ENCODE measurements around the gene SAP30BP.

The SAP30BP gene

GRCh38 chr17:75748706-75749105 lies 81.6 kb downstream of the SAP30BP start:
- TF ChIP-seq EZH2phosphoT487 (IDR thresholded peaks at IDR 0.05; ENCODE audit: low read depth): no peak
- TF ChIP-seq, protein P1, sequence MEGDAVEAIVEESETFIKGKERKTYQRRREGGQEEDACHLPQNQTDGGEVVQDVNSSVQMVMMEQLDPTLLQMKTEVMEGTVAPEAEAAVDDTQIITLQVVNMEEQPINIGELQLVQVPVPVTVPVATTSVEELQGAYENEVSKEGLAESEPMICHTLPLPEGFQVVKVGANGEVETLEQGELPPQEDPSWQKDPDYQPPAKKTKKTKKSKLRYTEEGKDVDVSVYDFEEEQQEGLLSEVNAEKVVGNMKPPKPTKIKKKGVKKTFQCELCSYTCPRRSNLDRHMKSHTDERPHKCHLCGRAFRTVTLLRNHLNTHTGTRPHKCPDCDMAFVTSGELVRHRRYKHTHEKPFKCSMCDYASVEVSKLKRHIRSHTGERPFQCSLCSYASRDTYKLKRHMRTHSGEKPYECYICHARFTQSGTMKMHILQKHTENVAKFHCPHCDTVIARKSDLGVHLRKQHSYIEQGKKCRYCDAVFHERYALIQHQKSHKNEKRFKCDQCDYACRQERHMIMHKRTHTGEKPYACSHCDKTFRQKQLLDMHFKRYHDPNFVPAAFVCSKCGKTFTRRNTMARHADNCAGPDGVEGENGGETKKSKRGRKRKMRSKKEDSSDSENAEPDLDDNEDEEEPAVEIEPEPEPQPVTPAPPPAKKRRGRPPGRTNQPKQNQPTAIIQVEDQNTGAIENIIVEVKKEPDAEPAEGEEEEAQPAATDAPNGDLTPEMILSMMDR (IDR thresholded peaks at IDR 0.05; ENCODE audit: low read depth, low read length): no peak
- Histone ChIP-seq H3K4me1 (ENCODE audit: low read length) (peaks cover 20% of the 10 kb centered on the region), H3K27me3 (ENCODE audit: low read depth, low read length) (no peaks in the 10 kb centered on the region), H3K27ac (ENCODE audit: low read length) (no peak overlapping the region), H3K9me3 (ENCODE audit: insufficient read depth, low read length) (no peaks in the 10 kb centered on the region), H3K9ac (ENCODE audit: low read length) (no peak overlapping the region), H3K79me2 (ENCODE audit: low read length) (no peaks in the 10 kb centered on the region), H2AFZ (ENCODE audit: low read depth, low read length) (no peak overlapping the region), H4K20me1 (ENCODE audit: insufficient read depth, low read length) (no peaks in the 10 kb centered on the region), H3K4me2 (ENCODE audit: low read length) (no peak overlapping the region), H3K4me3 (ENCODE audit: low read length) (no peak overlapping the region), H3K36me3 (replicated peaks; ENCODE audit: low read depth, low read length) (no peaks in the 10 kb centered on the region)

DNA sequence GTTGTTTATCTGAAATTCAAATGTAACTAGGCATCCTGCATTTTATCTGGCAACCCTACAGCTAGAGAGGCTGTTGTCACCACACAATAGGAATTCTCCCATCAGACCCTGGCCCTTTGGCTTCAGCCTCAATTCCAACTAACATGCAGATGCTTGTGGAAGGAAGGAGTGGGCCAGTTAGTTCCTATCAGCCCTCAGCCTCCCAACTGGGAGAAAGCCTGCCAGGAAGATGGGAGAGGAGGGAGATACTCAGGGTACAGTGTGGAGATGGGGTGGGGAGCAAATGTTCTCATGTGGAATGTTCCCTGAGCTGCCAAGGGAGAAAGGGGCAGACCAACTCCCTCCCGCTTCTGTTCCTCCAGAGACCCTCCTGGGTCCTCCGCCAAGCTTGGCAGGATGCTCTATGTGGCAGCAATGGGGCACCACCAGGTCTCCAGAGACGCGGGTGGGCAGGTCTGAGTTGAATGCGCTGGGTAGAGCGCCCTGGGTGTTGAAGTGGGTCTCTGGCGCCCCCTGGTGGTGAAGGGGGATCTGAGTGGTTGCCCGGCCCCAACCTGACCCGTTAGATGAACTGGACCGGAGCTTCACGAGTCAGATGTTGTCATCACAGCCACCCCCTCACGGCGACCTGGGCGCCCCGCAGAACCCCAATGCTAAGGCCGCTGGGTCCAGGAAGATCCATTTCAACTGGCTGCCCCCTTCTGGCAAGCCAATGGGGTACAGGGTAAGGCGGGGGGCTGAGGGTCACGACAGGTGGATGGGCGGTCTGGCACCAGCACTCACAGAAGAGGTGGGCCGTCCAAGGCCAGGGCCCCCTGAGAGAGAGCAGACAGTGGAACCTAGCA lies 82.6 kb downstream of the SAP30BP start:
- peak overlapping the region; percentile 31; the same call in 1 of the 2 replicates for H3K9ac ChIP-seq (ENCODE audit: low read length)
- H3K9me3 ChIP-seq (ENCODE audit: insufficient read depth, low read length): no peaks in the 10 kb centered on the region
- peak overlapping the region; percentile 17; the same call in 1 of the 2 replicates for H2AFZ ChIP-seq (ENCODE audit: low read depth, low read length)
- H3K4me1 ChIP-seq (ENCODE audit: low read length): peaks cover 30% of the 10 kb centered on the region
- H3K4me2 ChIP-seq (ENCODE audit: low read length): peak overlapping the region; percentile 91
- no peaks in the 10 kb centered on the region for H3K36me3 ChIP-seq (replicated peaks; ENCODE audit: low read depth, low read length)
- peak overlapping the region; percentile 75 for H3K4me3 ChIP-seq (ENCODE audit: low read length)
- no peaks in the 10 kb centered on the region for H3K79me2 ChIP-seq (ENCODE audit: low read length)
- H3K27ac ChIP-seq (ENCODE audit: low read length): no peak overlapping the region
- no peaks in the 10 kb centered on the region for H3K27me3 ChIP-seq (ENCODE audit: low read depth, low read length)
- TF ChIP-seq EZH2phosphoT487 (IDR thresholded peaks at IDR 0.05; ENCODE audit: low read depth): no peak
- TF ChIP-seq, protein P1 (IDR thresholded peaks at IDR 0.05; ENCODE audit: low read depth, low read length): peak; percentile 93
- no peaks in the 10 kb centered on the region for H4K20me1 ChIP-seq (ENCODE audit: insufficient read depth, low read length)

GRCh38 chr17:75750661-75751423 lies 83.7 kb downstream of the SAP30BP start:
- H3K4me3 ChIP-seq (ENCODE audit: low read length): no peak overlapping the region
- no peak overlapping the region for H2AFZ ChIP-seq (ENCODE audit: low read depth, low read length)
- no peaks in the 10 kb centered on the region for H3K79me2 ChIP-seq (ENCODE audit: low read length)
- peaks cover 32% of the 10 kb centered on the region for H3K4me1 ChIP-seq (ENCODE audit: low read length)
- no peaks in the 10 kb centered on the region for H3K36me3 ChIP-seq (replicated peaks; ENCODE audit: low read depth, low read length)
- no peak overlapping the region for H3K27ac ChIP-seq (ENCODE audit: low read length)
- no peaks in the 10 kb centered on the region for H3K27me3 ChIP-seq (ENCODE audit: low read depth, low read length)
- no peak for TF ChIP-seq EZH2phosphoT487 (IDR thresholded peaks at IDR 0.05; ENCODE audit: low read depth)
- TF ChIP-seq, protein P1 (IDR thresholded peaks at IDR 0.05; ENCODE audit: low read depth, low read length): no peak
- no peak overlapping the region for H3K9ac ChIP-seq (ENCODE audit: low read length)
- no peaks in the 10 kb centered on the region for H4K20me1 ChIP-seq (ENCODE audit: insufficient read depth, low read length)
- H3K4me2 ChIP-seq (ENCODE audit: low read length): no peak overlapping the region
- no peaks in the 10 kb centered on the region for H3K9me3 ChIP-seq (ENCODE audit: insufficient read depth, low read length)
